Lung microvascular endothelial cell (primary cell): ENCODE measurements around the gene IQGAP1. TPM values are rescaled to one million over a fixed set of nuclear protein-coding genes. Genes with fewer than 3 reads are reported as not detected.
"Not testable (repeated sequence)": the region's sequence is repeated elsewhere in the genome, so short reads cannot be mapped to it uniquely, and the experiment has no call there.

Experiments
- DNase-seq, 2 donors: peaks; one replicate each; pipeline versions ENCODE4 v3.0.0 to v3.0.0-alpha.2; 2010; ENCODE audit warnings: low read depth in 2 of 2
- total RNA-seq: library from RNA; depleted of rRNA; stranded (reverse); fragments of >200 nt; gene quantifications from 2 replicates; pipeline ENCODE4 v1.2.1, GENCODE V29; 2014

The IQGAP1 gene
- total RNA-seq, 1 donor from 2014 or later, result 128 TPM

GRCh38 chr15:90407871-90408317 is 19.9 kb downstream of the IQGAP1 start:
- DNase-seq, result peak; percentile 79 to 83

DNA sequence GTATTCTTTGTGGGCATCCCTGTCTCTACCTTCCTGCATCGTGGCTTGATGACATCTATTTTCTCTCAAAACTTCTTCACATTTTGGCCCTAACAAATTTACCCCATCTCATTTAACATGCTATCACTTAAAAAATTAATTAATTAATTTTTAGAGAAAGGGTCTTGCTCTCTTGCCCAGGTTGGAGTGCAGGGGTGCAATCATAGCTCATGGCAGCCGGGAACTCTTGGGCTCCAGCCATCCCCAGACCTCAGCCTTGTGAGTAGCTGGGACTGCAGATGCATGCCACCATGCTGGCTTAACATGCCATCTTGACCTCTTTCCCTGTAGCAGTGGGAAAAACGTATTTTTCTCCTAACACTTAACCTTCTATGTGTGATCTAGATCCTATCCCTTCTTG is 20.6 kb downstream of the IQGAP1 start:
- DNase-seq, result no peak

DNA sequence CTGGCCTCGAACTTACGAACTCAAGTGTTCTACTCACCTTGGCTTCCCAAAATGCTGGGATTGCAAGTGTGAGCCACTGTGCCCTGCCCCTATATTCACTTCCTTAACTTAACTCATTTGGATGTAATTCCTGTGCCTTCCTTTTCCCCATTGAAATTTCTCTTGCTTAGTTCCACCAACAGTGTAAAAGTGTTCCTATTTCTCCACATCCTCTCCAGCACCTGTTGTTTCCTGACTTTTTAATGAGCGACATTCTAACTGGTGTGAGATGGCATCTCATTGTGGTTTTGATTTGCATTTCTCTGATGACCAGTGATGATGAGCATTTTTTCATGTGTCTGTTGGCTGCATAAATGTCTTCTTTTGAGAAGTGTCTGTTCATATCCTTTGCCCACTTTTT is 21.5 kb downstream of the IQGAP1 start:
- not testable (repeated sequence) for DNase-seq

DNA sequence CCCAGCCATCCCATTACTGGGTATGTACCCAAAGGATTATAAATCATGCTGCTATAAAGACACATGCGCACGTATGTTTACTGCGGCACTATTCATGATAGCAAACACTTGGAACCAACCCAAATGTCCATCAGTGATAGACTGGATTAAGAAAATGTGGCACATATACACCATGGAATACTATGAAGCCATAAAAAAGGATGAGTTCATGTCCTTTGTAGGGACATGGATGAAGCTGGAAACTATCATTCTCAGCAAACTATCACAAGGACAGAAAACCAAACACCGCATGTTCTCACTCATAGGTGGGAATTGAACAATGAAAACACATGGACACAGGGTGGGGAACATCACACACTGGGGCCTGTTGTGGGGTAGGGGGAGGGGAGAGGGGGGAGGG is 22.3 kb downstream of the IQGAP1 start:
- DNase-seq, result not testable (repeated sequence)

DNA sequence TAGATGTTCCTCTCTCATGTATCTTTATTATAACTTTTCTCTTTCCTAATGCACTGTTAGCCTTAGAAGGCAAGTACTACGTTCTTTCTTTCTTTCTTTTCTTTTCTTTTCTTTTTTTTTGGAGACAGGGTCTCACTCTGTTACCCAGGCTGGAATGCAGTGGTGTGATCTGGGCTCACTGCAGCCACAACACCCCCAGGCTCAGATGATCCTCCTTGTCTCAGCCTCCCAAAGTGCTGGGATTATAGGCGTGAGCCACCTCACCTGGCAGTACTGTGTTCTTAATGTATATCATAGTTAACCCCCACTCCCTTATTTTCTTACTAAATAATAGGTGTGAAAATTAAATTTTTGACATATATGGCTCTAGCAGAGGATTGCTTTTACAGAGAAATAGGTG is 23.1 kb downstream of the IQGAP1 start:
- DNase-seq, result no peak

- peak in 1 of 2 donors; percentile 48 for DNase-seq
Observed at GRCh38 chr15:90412356-90413194, 24.5 kb downstream of the IQGAP1 start.

DNA sequence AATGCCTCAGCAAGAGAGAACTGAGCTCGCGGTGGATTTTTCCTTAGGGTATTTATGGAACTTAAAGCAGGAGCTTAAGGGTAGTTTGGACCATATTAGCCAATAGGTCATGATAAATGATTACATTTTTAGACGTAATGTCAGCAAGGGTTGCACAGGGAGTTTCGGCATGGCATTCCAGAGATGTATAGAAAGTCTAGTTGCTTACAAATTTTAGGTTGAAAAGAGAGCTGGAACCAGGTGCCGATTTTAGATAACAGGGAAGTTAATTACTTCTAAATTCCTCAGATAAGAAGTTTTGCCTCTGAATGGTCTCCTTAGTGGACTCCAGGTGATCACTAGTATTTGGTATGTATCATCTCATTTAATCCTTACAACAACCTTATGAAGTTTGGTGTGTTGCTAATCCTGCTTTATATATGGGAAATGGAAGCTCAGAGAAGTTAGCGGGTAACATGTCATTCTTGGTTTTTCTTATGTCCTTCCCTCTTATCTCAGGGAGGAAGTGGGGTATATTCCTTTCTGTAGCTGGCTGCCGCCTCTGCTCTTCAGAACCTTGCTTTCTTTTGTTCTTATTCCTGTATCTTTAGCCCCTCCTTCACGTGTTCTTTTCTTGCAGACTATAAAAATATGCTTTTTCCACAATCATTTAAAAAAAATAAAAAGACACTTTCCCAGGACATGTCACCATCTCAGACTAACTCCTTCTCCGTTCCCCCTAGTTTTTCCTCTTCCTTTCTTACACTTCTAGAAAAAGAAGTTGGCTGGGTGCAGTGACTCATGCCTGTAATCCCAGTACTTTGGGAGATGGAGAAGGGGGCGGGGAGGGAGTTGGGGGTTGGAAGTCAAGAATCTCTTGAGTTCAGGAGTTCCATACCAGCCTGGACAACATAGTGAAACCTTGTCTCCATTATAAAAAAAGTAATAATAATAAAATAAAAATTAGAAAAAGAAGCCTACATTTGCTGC is 25.7 kb downstream of the IQGAP1 start:
- peak in 1 of 2 donors; percentile 52 for DNase-seq

GRCh38 chr15:90414408-90415028 is 26.5 kb downstream of the IQGAP1 start:
- peak in 1 of 2 donors; percentile 63 for DNase-seq

DNA sequence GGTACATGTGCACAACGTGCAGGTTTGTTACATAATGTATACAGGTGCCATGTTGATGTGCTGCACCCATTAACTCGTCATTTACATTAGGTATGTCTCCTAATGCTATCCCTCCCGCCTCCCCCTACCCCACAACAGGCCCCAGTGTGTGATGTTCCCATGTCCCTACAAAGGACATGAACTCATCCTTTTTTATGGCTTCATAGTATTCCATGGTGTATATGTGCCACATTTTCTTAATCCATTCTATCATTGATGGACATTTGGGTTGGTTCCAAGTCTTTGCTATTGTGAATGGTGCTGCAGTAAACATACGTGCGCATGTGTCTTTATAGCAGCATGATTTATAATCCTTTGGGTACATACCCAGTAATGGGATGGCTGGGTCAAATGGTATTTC is 28.0 kb downstream of the IQGAP1 start:
- DNase-seq, result not testable (repeated sequence)

- no peak for DNase-seq
Observed at GRCh38 chr15:90418627-90419026, 30.6 kb downstream of the IQGAP1 start.

DNA sequence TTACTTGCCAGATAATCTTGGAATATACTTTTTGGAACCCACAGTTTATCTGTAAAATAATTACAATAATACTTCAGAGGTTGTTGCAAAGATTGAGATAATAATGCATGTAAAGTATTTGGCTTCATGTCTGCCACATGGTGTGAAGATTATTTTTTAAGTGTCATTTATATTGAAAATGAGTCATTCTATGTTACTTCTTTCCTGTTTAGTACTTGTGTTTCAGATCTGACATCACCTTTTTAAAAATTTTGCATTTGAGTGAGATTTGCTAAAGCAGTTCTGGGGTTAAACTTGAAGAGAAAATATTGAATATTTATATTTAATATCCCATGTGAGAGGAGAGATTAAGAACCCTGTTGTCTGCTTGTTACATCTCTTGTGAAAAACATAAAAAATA is 31.2 kb downstream of the IQGAP1 start:
- peak in 1 of 2 donors; percentile 36 for DNase-seq

GRCh38 chr15:90419738-90420406 is 31.8 kb downstream of the IQGAP1 start:
- peak in 1 of 2 donors; percentile 76 for DNase-seq

- no peak for DNase-seq
Observed at GRCh38 chr15:90420451-90420850, 32.4 kb downstream of the IQGAP1 start.

DNA sequence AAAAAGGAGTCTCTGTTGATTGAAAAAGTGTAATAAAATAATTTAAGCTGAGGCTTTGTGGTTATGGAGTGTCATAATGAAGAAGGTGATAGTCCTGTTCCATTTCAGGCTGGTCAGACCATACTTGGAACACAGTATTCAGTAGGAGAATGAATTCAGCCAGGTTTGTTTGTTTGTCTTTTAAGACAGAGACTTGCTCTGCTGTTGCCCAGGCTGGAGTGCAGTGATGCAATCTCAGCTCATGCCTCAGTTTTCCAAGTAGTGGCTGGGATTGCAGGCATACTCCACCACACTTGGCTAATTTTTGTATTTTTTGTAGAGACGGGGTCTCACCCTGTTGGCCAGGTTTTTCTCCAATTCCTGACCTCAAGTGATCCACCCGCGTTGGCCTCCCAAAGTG is 33.5 kb downstream of the IQGAP1 start:
- no peak for DNase-seq

- no peak for DNase-seq
Observed at GRCh38 chr15:90422043-90422442, 34.0 kb downstream of the IQGAP1 start.

DNA sequence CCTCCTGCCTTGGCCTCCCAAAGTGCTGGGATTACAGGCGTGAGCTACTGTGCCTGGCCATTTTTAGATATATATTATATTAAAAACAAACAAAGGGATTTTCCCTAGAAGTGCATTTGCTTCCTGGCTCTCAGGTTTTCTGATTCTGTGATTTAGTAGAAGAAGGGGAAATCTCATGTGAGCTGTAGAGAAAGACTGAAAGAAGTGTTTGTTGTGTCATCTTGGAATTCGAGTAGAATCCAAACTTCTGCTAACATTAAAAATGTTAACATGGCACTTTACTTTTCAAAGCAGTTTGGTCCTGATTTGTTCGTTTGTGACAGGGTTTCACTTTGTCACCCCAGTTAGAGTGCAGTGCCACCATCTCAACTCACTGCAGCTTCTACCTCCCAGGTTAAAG is 34.9 kb downstream of the IQGAP1 start:
- DNase-seq, result no peak

DNA sequence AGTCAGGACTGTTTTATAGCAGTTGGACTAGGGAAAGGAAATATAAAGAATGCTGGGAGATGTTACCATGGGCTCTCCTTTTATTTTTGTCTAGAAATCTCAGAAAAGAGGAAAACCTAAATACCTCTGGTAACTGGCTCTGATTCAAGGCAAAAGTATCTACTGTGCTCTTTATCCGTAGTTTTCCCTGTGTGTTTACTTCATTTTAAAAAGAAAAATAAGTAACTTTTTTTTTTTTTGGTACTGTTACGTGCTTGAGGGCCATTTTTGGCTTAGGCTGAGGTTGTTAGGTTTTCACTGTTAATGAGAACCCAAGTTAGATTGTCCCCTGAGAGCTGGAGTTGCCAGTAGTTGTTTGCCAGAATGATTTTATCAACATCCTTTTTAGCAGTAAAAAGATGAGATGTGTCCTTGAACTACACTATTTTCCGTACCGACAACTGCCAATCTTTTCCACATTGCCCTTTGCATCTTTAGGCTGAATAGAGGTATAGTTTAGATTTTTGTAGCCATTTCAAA is 35.8 kb downstream of the IQGAP1 start:
- DNase-seq, result peak in 1 of 2 donors; percentile 39

- no peak for DNase-seq
Observed at GRCh38 chr15:90425726-90426346, 37.8 kb downstream of the IQGAP1 start.

DNA sequence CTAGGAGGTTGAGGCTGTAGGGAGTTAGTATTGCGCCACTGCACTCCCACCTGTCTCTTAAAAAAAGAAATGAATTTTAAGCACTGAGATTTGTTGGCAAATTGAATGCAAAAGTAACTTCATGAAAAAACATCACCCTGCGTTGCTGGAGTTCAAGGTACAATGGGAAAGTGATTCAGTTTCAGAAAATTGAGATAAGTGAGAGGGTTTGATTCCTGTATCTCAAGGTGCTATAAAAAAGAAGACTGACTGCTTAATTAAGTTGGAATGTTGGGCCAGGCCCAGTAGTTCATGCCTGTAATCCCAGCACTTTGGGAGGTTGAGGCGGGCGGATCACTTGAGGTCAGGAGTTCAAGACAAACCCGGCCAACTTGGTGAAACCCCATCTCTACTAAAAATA is 39.1 kb downstream of the IQGAP1 start:
- no peak for DNase-seq

DNA sequence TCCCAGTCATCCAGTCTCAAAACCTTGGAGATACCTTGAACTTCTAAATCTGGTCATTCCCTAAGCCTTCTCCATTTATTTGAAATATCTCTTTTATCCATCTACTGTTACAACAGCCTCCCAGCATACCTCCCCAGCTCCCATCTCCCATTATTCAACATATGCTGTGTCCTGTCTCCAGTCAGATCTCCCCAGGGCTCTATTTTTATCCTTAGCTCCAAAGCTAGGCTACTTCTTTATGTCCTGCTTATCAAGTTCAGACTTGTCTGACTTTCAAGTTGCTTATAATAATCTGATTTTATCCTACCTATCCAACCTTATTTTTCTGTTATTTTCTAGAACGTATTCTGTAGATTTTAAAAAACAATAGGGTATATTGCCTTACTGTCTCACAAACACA is 44.2 kb downstream of the IQGAP1 start:
- no peak for DNase-seq
